Spleen (tissue), 7 donors: ENCODE measurements around the gene PROB1.

Experiments used
- CTCF ChIP-seq, 11 experiments: fragments of 200-600 bp in 7 of 11; fragments of 450-650 bp in 4 of 11; sonication (generic) in 4 of 11; IDR thresholded peaks in 8 of 11; conservative IDR thresholded peaks in 3 of 11; 1 replicate in 7 of 11; 2 replicates in 4 of 11; pipeline versions ENCODE4 v1.4.0 to v1.8.0; 2016 to 2021; ENCODE audit warnings: antibody characterized with exemption in 11 of 11, inconsistent platforms in 4 of 11, mild to moderate bottlenecking in 1 of 11
- POLR2A ChIP-seq, 3 donors: fragments of 450-650 bp; IDR thresholded peaks; one replicate each; pipeline ENCODE4 v1.5.1; 2017; ENCODE audit warnings: antibody characterized with exemption in 3 of 3, mild to moderate bottlenecking in 1 of 3
- donor health status: DM: no; HTN: no; CAD: no; lungs with moderate emphysema.
- donor health status: DM: no; HTN: no; CAD: no.
- donor health status: DM: no; HTN: no; CAD: no.

DNA sequence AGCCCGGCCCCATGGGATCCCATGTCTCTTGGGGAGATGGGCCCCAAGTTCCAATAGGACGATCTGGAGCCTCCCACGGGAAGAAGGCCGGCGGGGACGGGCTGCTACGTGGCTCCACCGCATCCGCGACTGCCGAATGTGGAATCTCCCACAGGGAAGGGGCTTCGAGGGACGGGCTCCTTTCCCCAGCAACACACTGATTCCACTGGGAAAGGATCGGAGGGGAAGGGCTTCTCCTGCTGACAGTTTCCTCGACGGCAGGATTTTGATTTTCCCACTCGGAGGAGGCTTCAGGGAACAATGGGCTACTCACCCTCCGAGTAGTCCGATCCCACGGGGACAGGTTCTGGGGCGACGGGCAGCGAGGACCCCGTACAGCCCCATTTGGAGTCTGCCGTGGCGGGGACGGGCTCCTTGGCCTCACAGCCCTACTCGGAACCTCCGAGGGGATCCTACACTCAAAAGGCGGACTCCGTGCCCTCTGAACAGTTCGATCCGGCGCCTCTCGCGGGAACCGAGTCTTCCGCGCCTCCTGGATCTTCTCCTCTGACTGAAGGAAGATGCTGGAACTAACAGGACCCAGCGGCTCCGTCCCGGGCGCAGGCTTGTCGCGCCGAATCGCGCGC lies 1.3 kb downstream of the PROB1 start:
- no peak for TF ChIP-seq POLR2A (IDR thresholded peaks at IDR 0.05)
- no peak for TF ChIP-seq CTCF (IDR thresholded peaks at IDR 0.05 in 8 of 11, conservative IDR thresholded peaks at IDR 0.05 in 3 of 11)
